Keratinocyte (primary cell): Measurements from ENCODE around the gene ODAD3. TPM values are rescaled to one million over a fixed set of nuclear protein-coding genes. Genes with fewer than 3 reads are reported as not detected.

Experiments
- DNase-seq: peaks from one replicate; pipeline ENCODE4 v3.0.0-alpha.2; 2011; ENCODE audit warnings: low read depth, missing footprints, low spot score
- FAIRE-seq: peaks from 2 replicates; lab custom pipeline; 2011; peaks lifted over from hg19 to GRCh38; lab: Jason Lieb, UNC
- H2AFZ ChIP-seq: 2 replicates; pipeline ENCODE4 v1.6.0; 2012; ENCODE audit warnings: low read length, control low read depth, inconsistent platforms; ENCODE audit not compliant: control insufficient read depth
- H3K27ac ChIP-seq: 2 replicates; pipeline ENCODE4 v1.5.1; 2011; ENCODE audit warnings: low read length; ENCODE audit not compliant: control insufficient read depth, insufficient read depth
- H3K27me3 ChIP-seq: 3 replicates; pipeline ENCODE4 v1.6.0; 2011; ENCODE audit warnings: low read length; ENCODE audit not compliant: control insufficient read depth, insufficient read depth; ENCODE audit errors: extremely low read depth
- H3K36me3 ChIP-seq, 2 experiments: 2 replicates in 1 of 2; 3 replicates in 1 of 2; pipeline ENCODE4 v1.5.1; 2011; ENCODE audit warnings: low read length in 2 of 2, mild to moderate bottlenecking in 1 of 2; ENCODE audit not compliant: control insufficient read depth in 2 of 2, insufficient read depth in 2 of 2; ENCODE audit errors: extremely low read depth in 1 of 2
- H3K4me1 ChIP-seq: 3 replicates; pipeline ENCODE4 v1.5.1; 2011; ENCODE audit warnings: low read length; ENCODE audit not compliant: control insufficient read depth, insufficient read depth; ENCODE audit errors: extremely low read depth
- H3K4me2 ChIP-seq: 3 replicates; pipeline ENCODE4 v1.6.0; 2011; ENCODE audit warnings: low read depth, low read length; ENCODE audit not compliant: control insufficient read depth, insufficient read depth; ENCODE audit errors: extremely low read depth
- H3K4me3 ChIP-seq, 3 experiments: fragments of 200-600 bp in 1 of 3; sonication (generic) in 1 of 3; 2 replicates in 2 of 3; 3 replicates in 1 of 3; pipeline ENCODE4 v1.5.1; 2011 to 2016; ENCODE audit warnings: low read length in 3 of 3, mild to moderate bottlenecking in 3 of 3, control low read depth in 2 of 3, inconsistent platforms in 1 of 3, low read depth in 1 of 3, mixed read lengths in 1 of 3, mixed run types in 1 of 3, moderate library complexity in 1 of 3; ENCODE audit not compliant: control insufficient read depth in 2 of 3, insufficient read depth in 2 of 3; ENCODE audit errors: extremely low read depth in 1 of 3
- H3K79me2 ChIP-seq: 2 replicates; pipeline ENCODE4 v1.6.0; 2012; ENCODE audit warnings: low read length; ENCODE audit not compliant: control insufficient read depth, insufficient read depth
- H3K9ac ChIP-seq: 3 replicates; pipeline ENCODE4 v1.6.0; 2011; ENCODE audit warnings: low read length; ENCODE audit not compliant: control insufficient read depth, insufficient read depth; ENCODE audit errors: extremely low read depth
- H3K9me1 ChIP-seq: 3 replicates; pipeline ENCODE4 v1.6.0; 2011; ENCODE audit warnings: low read length; ENCODE audit not compliant: control insufficient read depth, insufficient read depth; ENCODE audit errors: extremely low read depth
- H3K9me3 ChIP-seq: 2 replicates; pipeline ENCODE4 v1.5.1; 2012; ENCODE audit warnings: low read depth, low read length; ENCODE audit not compliant: control insufficient read depth
- H4K20me1 ChIP-seq: 3 replicates; pipeline ENCODE4 v1.6.0; 2011; ENCODE audit warnings: low read length; ENCODE audit not compliant: control insufficient read depth, insufficient read depth; ENCODE audit errors: extremely low read depth
- EZH2 ChIP-seq: IDR thresholded peaks from one replicate; pipeline ENCODE4 v1.6.1; 2012; ENCODE audit warnings: inconsistent platforms, mild to moderate bottlenecking, low read length, moderate library complexity
- dilution Hi-C: fragments of 300-500 bp; cut with MboI; formaldehyde crosslinking; loops from one replicate; pipeline ENCODE4 v1.7.0; 2020; ENCODE audit warnings: low sequenced_read_pairs; ENCODE audit not compliant: extremely low pct_ligation_motif_present
- polyA plus RNA-seq, 5 experiments: library from polyadenylated mRNA; depleted of rRNA in 3 of 5; stranded (reverse) in 3 of 5; stranded (forward) in 1 of 5; unstranded in 1 of 5; fragments of >200 nt; gene quantifications; 1 replicate in 1 of 5; 2 replicates in 3 of 5; 3 replicates in 1 of 5; pipeline versions ENCODE4 v1.2.1 to v1.2.3, GENCODE V29; 2011 to 2012; ENCODE audit warnings: missing spikeins in 2 of 5, low read depth in 1 of 5, low replicate concordance in 1 of 5
- TF ChIP-seq, protein P1 (sequence below), 3 experiments: IDR thresholded peaks in 1 of 3; conservative IDR thresholded peaks in 1 of 3; optimal IDR thresholded peaks in 1 of 3; 2 replicates in 2 of 3; 3 replicates in 1 of 3; pipeline versions ENCODE3 to v1.5.1; 2011; ENCODE audit warnings: low read length in 3 of 3, mild to moderate bottlenecking in 3 of 3, moderate library complexity in 2 of 3, control low read depth in 1 of 3, inconsistent platforms in 1 of 3; ENCODE audit not compliant: insufficient read depth in 2 of 3; ENCODE audit errors: extremely low read depth in 1 of 3

Gene ODAD3
- polyA plus RNA-seq, 1 donor (not counting 4 experiments of a cell fraction or from before 2014, with no cell fraction given), result 0.09 TPM

DNA sequence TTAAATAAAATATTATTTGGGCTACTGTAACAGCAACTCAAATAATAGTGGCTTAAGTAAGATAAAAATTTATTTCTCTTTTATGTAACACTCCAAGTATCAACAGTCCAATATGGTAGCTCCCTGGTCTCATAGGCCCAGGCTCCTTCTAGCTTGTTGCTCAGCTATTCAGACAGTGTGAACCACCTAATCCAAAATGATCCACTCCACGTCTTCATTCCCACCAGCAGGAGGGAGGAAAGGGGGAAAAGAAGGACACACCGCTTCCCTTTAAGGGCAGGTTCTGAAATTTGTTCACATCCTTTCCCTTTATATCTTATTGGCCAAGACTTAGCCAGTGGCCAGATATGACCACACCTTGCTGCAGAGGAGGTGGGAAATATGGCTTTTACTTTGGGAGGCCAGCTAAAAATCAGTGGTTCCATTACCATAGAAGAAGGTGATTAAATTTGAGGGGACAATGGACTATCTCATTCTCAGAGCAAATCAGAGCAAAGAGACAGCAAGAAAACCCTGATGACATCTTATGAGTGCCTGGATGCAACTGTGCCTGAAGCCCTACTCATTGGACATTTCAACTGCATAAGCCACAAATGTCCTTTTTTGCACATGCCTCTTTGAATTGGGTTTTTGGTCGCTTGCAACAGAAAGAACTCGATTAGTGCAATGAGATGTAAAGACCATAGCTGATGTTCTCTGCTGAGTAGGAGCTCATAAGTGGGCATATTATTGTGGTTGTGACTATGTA lies 43.8 kb downstream of the ODAD3 start:
- no peaks in the 10 kb centered on the region for H3K27me3 ChIP-seq
- dilution Hi-C loops, result no loop called here
- H3K9me3 ChIP-seq, result no peaks in the 10 kb centered on the region
- no peak for FAIRE-seq
- H3K9me1 ChIP-seq, result no peaks in the 10 kb centered on the region
- no peaks in the 10 kb centered on the region for H4K20me1 ChIP-seq
- no peak overlapping the region for H3K4me2 ChIP-seq
- H2AFZ ChIP-seq, result no peak overlapping the region
- H3K4me3 ChIP-seq, result no peak overlapping the region
- no peaks in the 10 kb centered on the region for H3K79me2 ChIP-seq
- no peaks in the 10 kb centered on the region for H3K36me3 ChIP-seq
- DNase-seq, result no peak
- H3K4me1 ChIP-seq, result no peaks in the 10 kb centered on the region
- no peak overlapping the region for H3K27ac ChIP-seq
- no peak for TF ChIP-seq EZH2
- TF ChIP-seq, protein P1, sequence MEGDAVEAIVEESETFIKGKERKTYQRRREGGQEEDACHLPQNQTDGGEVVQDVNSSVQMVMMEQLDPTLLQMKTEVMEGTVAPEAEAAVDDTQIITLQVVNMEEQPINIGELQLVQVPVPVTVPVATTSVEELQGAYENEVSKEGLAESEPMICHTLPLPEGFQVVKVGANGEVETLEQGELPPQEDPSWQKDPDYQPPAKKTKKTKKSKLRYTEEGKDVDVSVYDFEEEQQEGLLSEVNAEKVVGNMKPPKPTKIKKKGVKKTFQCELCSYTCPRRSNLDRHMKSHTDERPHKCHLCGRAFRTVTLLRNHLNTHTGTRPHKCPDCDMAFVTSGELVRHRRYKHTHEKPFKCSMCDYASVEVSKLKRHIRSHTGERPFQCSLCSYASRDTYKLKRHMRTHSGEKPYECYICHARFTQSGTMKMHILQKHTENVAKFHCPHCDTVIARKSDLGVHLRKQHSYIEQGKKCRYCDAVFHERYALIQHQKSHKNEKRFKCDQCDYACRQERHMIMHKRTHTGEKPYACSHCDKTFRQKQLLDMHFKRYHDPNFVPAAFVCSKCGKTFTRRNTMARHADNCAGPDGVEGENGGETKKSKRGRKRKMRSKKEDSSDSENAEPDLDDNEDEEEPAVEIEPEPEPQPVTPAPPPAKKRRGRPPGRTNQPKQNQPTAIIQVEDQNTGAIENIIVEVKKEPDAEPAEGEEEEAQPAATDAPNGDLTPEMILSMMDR (optimal IDR thresholded peaks at IDR 0.05 in 1 of 3, IDR thresholded peaks at IDR 0.05 in 1 of 3, conservative IDR thresholded peaks at IDR 0.05 in 1 of 3; ENCODE audit: extremely low read depth in 1 of 3, insufficient read depth in 2 of 3, low read length in 3 of 3), result no peak
- H3K9ac ChIP-seq, result no peak overlapping the region

DNA sequence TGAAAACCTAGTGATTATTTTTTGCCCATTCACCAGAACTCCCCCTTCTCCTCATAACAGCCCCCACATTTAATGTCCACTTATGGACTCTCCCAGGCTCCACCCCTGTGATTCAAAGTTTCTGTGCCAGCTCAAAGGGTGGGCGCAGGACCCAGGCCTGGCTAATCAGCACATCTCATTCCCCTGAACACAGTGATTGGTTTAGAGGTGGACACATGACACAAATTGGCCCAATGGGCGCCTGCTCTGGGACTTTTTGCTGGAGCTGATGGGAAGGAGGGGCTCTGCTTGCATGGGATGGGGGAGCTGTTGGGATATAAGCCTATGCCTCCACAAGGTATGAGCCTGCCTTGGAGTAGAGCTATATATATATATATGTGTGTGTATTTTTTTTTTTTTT lies 44.6 kb downstream of the ODAD3 start:
- FAIRE-seq (no peak), DNase-seq (no peak)
- H3K27ac ChIP-seq, result no peak overlapping the region
- no peak overlapping the region for H3K4me3 ChIP-seq
- no peaks in the 10 kb centered on the region for H3K36me3 ChIP-seq
- no peak overlapping the region for H3K4me2 ChIP-seq
- H3K4me1 ChIP-seq, result no peaks in the 10 kb centered on the region
- no peaks in the 10 kb centered on the region for H4K20me1 ChIP-seq
- H3K27me3 ChIP-seq, result no peaks in the 10 kb centered on the region
- H3K9me1 ChIP-seq, result no peaks in the 10 kb centered on the region
- H3K79me2 ChIP-seq, result no peaks in the 10 kb centered on the region
- no peak for TF ChIP-seq EZH2
- TF ChIP-seq, protein P1 (optimal IDR thresholded peaks at IDR 0.05 in 1 of 3, IDR thresholded peaks at IDR 0.05 in 1 of 3, conservative IDR thresholded peaks at IDR 0.05 in 1 of 3; ENCODE audit: extremely low read depth in 1 of 3, insufficient read depth in 2 of 3, low read length in 3 of 3), result no peak
- no peak overlapping the region for H2AFZ ChIP-seq
- dilution Hi-C loops, result no loop called here
- no peak overlapping the region for H3K9ac ChIP-seq
- H3K9me3 ChIP-seq, result no peaks in the 10 kb centered on the region
